ENCODE results near the gene ZNF564.

DNA sequence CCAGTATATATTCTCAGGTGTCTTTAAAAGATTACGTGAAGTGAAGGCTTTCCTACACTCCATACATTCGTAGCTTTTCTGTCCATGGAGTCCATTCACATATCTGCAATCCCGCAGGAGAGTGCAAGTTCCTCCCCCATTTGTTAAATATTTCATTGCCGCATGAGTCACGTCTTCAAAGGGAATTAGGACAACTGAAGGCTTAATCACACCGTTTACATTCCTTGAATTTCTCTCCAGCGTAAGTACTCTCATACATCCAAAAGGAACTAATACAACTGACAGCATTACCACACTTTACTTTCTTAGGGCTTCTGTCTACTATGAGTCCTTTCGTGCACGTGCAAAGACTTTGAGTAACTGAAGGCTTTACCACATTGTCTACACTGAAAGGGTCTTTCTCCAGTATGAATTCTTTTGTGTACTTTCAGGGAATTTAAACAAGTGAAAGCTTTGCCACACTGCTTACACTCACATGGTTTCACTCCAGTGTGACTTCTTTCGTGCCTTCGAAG is 29.0 kb upstream of the ZNF564 start:
- TF ChIP-seq, protein P1, sequence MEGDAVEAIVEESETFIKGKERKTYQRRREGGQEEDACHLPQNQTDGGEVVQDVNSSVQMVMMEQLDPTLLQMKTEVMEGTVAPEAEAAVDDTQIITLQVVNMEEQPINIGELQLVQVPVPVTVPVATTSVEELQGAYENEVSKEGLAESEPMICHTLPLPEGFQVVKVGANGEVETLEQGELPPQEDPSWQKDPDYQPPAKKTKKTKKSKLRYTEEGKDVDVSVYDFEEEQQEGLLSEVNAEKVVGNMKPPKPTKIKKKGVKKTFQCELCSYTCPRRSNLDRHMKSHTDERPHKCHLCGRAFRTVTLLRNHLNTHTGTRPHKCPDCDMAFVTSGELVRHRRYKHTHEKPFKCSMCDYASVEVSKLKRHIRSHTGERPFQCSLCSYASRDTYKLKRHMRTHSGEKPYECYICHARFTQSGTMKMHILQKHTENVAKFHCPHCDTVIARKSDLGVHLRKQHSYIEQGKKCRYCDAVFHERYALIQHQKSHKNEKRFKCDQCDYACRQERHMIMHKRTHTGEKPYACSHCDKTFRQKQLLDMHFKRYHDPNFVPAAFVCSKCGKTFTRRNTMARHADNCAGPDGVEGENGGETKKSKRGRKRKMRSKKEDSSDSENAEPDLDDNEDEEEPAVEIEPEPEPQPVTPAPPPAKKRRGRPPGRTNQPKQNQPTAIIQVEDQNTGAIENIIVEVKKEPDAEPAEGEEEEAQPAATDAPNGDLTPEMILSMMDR (IDR thresholded peaks at IDR 0.05 in 2 of 3, conservative IDR thresholded peaks at IDR 0.05 in 1 of 3; ENCODE audit: control insufficient read depth in 2 of 3, extremely low read depth in 1 of 3, insufficient read depth in 1 of 3, low read depth in 3 of 3, low read length in 3 of 3) = no peak
- TF ChIP-seq, protein P2, sequence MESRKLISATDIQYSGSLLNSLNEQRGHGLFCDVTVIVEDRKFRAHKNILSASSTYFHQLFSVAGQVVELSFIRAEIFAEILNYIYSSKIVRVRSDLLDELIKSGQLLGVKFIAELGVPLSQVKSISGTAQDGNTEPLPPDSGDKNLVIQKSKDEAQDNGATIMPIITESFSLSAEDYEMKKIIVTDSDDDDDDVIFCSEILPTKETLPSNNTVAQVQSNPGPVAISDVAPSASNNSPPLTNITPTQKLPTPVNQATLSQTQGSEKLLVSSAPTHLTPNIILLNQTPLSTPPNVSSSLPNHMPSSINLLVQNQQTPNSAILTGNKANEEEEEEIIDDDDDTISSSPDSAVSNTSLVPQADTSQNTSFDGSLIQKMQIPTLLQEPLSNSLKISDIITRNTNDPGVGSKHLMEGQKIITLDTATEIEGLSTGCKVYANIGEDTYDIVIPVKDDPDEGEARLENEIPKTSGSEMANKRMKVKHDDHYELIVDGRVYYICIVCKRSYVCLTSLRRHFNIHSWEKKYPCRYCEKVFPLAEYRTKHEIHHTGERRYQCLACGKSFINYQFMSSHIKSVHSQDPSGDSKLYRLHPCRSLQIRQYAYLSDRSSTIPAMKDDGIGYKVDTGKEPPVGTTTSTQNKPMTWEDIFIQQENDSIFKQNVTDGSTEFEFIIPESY (IDR thresholded peaks at IDR 0.05) = no peak
- TF ChIP-seq POLR2AphosphoS5 (IDR thresholded peaks at IDR 0.05; ENCODE audit: low read length) (no peak), POLR2A (IDR thresholded peaks at IDR 0.05; ENCODE audit: low read depth, low read length) (no peak), RAD21 (IDR thresholded peaks at IDR 0.05; ENCODE audit: insufficient read depth, low read depth, low read length) (no peak)
- TF ChIP-seq, protein P3, sequence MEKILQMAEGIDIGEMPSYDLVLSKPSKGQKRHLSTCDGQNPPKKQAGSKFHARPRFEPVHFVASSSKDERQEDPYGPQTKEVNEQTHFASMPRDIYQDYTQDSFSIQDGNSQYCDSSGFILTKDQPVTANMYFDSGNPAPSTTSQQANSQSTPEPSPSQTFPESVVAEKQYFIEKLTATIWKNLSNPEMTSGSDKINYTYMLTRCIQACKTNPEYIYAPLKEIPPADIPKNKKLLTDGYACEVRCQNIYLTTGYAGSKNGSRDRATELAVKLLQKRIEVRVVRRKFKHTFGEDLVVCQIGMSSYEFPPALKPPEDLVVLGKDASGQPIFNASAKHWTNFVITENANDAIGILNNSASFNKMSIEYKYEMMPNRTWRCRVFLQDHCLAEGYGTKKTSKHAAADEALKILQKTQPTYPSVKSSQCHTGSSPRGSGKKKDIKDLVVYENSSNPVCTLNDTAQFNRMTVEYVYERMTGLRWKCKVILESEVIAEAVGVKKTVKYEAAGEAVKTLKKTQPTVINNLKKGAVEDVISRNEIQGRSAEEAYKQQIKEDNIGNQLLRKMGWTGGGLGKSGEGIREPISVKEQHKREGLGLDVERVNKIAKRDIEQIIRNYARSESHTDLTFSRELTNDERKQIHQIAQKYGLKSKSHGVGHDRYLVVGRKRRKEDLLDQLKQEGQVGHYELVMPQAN (conservative IDR thresholded peaks at IDR 0.05) = no peak
- TF ChIP-seq, protein P4, sequence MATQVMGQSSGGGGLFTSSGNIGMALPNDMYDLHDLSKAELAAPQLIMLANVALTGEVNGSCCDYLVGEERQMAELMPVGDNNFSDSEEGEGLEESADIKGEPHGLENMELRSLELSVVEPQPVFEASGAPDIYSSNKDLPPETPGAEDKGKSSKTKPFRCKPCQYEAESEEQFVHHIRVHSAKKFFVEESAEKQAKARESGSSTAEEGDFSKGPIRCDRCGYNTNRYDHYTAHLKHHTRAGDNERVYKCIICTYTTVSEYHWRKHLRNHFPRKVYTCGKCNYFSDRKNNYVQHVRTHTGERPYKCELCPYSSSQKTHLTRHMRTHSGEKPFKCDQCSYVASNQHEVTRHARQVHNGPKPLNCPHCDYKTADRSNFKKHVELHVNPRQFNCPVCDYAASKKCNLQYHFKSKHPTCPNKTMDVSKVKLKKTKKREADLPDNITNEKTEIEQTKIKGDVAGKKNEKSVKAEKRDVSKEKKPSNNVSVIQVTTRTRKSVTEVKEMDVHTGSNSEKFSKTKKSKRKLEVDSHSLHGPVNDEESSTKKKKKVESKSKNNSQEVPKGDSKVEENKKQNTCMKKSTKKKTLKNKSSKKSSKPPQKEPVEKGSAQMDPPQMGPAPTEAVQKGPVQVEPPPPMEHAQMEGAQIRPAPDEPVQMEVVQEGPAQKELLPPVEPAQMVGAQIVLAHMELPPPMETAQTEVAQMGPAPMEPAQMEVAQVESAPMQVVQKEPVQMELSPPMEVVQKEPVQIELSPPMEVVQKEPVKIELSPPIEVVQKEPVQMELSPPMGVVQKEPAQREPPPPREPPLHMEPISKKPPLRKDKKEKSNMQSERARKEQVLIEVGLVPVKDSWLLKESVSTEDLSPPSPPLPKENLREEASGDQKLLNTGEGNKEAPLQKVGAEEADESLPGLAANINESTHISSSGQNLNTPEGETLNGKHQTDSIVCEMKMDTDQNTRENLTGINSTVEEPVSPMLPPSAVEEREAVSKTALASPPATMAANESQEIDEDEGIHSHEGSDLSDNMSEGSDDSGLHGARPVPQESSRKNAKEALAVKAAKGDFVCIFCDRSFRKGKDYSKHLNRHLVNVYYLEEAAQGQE (IDR thresholded peaks at IDR 0.05; ENCODE audit: low read depth, low read length) = no peak
- TF ChIP-seq, protein P5, sequence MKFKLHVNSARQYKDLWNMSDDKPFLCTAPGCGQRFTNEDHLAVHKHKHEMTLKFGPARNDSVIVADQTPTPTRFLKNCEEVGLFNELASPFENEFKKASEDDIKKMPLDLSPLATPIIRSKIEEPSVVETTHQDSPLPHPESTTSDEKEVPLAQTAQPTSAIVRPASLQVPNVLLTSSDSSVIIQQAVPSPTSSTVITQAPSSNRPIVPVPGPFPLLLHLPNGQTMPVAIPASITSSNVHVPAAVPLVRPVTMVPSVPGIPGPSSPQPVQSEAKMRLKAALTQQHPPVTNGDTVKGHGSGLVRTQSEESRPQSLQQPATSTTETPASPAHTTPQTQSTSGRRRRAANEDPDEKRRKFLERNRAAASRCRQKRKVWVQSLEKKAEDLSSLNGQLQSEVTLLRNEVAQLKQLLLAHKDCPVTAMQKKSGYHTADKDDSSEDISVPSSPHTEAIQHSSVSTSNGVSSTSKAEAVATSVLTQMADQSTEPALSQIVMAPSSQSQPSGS (IDR thresholded peaks at IDR 0.05; ENCODE audit: low read length) = no peak
- TF ChIP-seq, protein P6, sequence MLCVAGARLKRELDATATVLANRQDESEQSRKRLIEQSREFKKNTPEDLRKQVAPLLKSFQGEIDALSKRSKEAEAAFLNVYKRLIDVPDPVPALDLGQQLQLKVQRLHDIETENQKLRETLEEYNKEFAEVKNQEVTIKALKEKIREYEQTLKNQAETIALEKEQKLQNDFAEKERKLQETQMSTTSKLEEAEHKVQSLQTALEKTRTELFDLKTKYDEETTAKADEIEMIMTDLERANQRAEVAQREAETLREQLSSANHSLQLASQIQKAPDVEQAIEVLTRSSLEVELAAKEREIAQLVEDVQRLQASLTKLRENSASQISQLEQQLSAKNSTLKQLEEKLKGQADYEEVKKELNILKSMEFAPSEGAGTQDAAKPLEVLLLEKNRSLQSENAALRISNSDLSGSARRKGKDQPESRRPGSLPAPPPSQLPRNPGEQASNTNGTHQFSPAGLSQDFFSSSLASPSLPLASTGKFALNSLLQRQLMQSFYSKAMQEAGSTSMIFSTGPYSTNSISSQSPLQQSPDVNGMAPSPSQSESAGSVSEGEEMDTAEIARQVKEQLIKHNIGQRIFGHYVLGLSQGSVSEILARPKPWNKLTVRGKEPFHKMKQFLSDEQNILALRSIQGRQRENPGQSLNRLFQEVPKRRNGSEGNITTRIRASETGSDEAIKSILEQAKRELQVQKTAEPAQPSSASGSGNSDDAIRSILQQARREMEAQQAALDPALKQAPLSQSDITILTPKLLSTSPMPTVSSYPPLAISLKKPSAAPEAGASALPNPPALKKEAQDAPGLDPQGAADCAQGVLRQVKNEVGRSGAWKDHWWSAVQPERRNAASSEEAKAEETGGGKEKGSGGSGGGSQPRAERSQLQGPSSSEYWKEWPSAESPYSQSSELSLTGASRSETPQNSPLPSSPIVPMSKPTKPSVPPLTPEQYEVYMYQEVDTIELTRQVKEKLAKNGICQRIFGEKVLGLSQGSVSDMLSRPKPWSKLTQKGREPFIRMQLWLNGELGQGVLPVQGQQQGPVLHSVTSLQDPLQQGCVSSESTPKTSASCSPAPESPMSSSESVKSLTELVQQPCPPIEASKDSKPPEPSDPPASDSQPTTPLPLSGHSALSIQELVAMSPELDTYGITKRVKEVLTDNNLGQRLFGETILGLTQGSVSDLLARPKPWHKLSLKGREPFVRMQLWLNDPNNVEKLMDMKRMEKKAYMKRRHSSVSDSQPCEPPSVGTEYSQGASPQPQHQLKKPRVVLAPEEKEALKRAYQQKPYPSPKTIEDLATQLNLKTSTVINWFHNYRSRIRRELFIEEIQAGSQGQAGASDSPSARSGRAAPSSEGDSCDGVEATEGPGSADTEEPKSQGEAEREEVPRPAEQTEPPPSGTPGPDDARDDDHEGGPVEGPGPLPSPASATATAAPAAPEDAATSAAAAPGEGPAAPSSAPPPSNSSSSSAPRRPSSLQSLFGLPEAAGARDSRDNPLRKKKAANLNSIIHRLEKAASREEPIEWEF (IDR thresholded peaks at IDR 0.05; ENCODE audit: insufficient replicate concordance, low read depth, low read length) = no peak

Measured in GM12878 (cell line).